Measurements from ENCODE around the gene STRBP. TPM values are rescaled to one million over a fixed set of nuclear protein-coding genes. Genes with fewer than 3 reads are reported as not detected.

Gene STRBP
- total and polyA plus RNA-seq, 2 donors from 2014 or later = 21.6 to 30.7 TPM

- no peak for DNase-seq
- no peak overlapping the region for H3K27ac ChIP-seq (ENCODE audit: low read depth in 2 of 2, low read length in 2 of 2)
- intact Hi-C loops (cut with DNase I) = no loop called here
Observed at GRCh38 chr9:123098096-123098459, 170.3 kb downstream of the STRBP start.

GRCh38 chr9:123097430-123098095, 170.8 kb downstream of the STRBP start:
- H3K4me3 ChIP-seq (ENCODE audit: low read length in 3 of 3) = no peak overlapping the region
- no peak overlapping the region for H3K9ac ChIP-seq (ENCODE audit: low read length in 3 of 3)
- H3K4me1 ChIP-seq (ENCODE audit: control insufficient read depth in 2 of 3, insufficient read depth in 2 of 3, low read depth in 1 of 3, low read length in 3 of 3) = no peaks in the 10 kb centered on the region
- no peak for TF ChIP-seq CTCF (IDR thresholded peaks at IDR 0.05; ENCODE audit: borderline replicate concordance, extremely low read depth, insufficient read depth)
- DNase-seq (no peak), FAIRE-seq (no peak)
- H3K27me3 ChIP-seq (ENCODE audit: control insufficient read depth, insufficient read depth, low read length) = no peaks in the 10 kb centered on the region
- H3K27ac ChIP-seq (ENCODE audit: low read depth in 2 of 2, low read length in 2 of 2) = no peak overlapping the region
- peaks cover 4 to 49% (median 39%) of the 10 kb centered on the region in 3 donors for H3K36me3 ChIP-seq (ENCODE audit: control insufficient read depth in 2 of 3, insufficient read depth in 3 of 3, low read length in 3 of 3)
- intact Hi-C loops (cut with DNase I) = no loop called here
- H3K9me3 ChIP-seq (ENCODE audit: control insufficient read depth in 2 of 3, insufficient read depth in 1 of 3, low read length in 3 of 3) = no peaks in the 10 kb centered on the region

More at GRCh38 chr9:123098096-123098459, 170.3 kb downstream of the STRBP start:
- Histone ChIP-seq H3K9me3 (ENCODE audit: control insufficient read depth in 2 of 3, insufficient read depth in 1 of 3, low read length in 3 of 3) (no peaks in the 10 kb centered on the region), H3K4me1 (ENCODE audit: control insufficient read depth in 2 of 3, insufficient read depth in 2 of 3, low read depth in 1 of 3, low read length in 3 of 3) (no peaks in the 10 kb centered on the region), H3K4me3 (ENCODE audit: low read length in 3 of 3) (no peak overlapping the region), H3K9ac (ENCODE audit: low read length in 3 of 3) (no peak overlapping the region), H3K36me3 (ENCODE audit: control insufficient read depth in 2 of 3, insufficient read depth in 3 of 3, low read length in 3 of 3) (peaks cover under 1 to 53% (median 39%) of the 10 kb centered on the region in 3 donors), H3K27me3 (ENCODE audit: control insufficient read depth, insufficient read depth, low read length) (no peaks in the 10 kb centered on the region)
- no peak for FAIRE-seq
- TF ChIP-seq CTCF (IDR thresholded peaks at IDR 0.05; ENCODE audit: borderline replicate concordance, extremely low read depth, insufficient read depth) = no peak

- TF ChIP-seq CTCF (IDR thresholded peaks at IDR 0.05; ENCODE audit: borderline replicate concordance, extremely low read depth, insufficient read depth) = no peak
- no peaks in the 10 kb centered on the region for H3K9me3 ChIP-seq (ENCODE audit: control insufficient read depth in 2 of 3, insufficient read depth in 1 of 3, low read length in 3 of 3)
- DNase-seq = no peak
Observed at GRCh38 chr9:123096987-123097386, 171.4 kb downstream of the STRBP start.

More at GRCh38 chr9:123096987-123097386, 171.4 kb downstream of the STRBP start:
- Histone ChIP-seq H3K9ac (ENCODE audit: low read length in 3 of 3) (no peak overlapping the region), H3K4me3 (ENCODE audit: low read length in 3 of 3) (no peak overlapping the region), H3K36me3 (ENCODE audit: control insufficient read depth in 2 of 3, insufficient read depth in 3 of 3, low read length in 3 of 3) (peaks cover 4 to 43% (median 38%) of the 10 kb centered on the region in 3 donors), H3K27me3 (ENCODE audit: control insufficient read depth, insufficient read depth, low read length) (no peaks in the 10 kb centered on the region), H3K4me1 (ENCODE audit: control insufficient read depth in 2 of 3, insufficient read depth in 2 of 3, low read depth in 1 of 3, low read length in 3 of 3) (no peaks in the 10 kb centered on the region), H3K27ac (ENCODE audit: low read depth in 2 of 2, low read length in 2 of 2) (no peak overlapping the region)
- FAIRE-seq = no peak
- intact Hi-C loops (cut with DNase I) = no loop called here

Data from kidney (tissue), 14 donors.